Esophagus squamous epithelium (tissue), 5 donors: ENCODE data around the gene BRSK2. TPM values are rescaled to one million over a fixed set of nuclear protein-coding genes. Genes with fewer than 3 reads are reported as not detected.

ENCODE experiments used
- DNase-seq: peaks from one replicate; lab custom pipeline; 2025; lab: John Stamatoyannopoulos, UW
- H3K27ac ChIP-seq, 4 donors: fragments of 200-600 bp; sonication (generic); one replicate each; pipeline ENCODE4 v1.5.1; 2016 to 2019; ENCODE audit warnings: mild to moderate bottlenecking in 1 of 4
- H3K27me3 ChIP-seq, 4 donors: fragments of 200-600 bp; sonication (generic); 1 replicate in 3 of 4; 2 replicates in 1 of 4; pipeline versions ENCODE4 v1.5.1 to v1.6.0; 2017 to 2021; ENCODE audit warnings: antibody characterized with exemption in 1 of 4
- H3K36me3 ChIP-seq, 3 donors: fragments of 200-600 bp; sonication (generic); one replicate each; pipeline ENCODE4 v1.5.1; 2016 to 2019
- H3K4me1 ChIP-seq, 3 donors: fragments of 200-600 bp; sonication (generic); one replicate each; pipeline ENCODE4 v1.5.1; 2017 to 2019
- H3K4me3 ChIP-seq, 4 donors: fragments of 200-600 bp; sonication (generic); 1 replicate in 3 of 4; 2 replicates in 1 of 4; pipeline ENCODE4 v1.5.1; 2016 to 2019; ENCODE audit warnings: mild to moderate bottlenecking in 2 of 4, moderate library complexity in 1 of 4
- H3K9me3 ChIP-seq, 3 donors: fragments of 200-600 bp; sonication (generic); one replicate each; pipeline ENCODE4 v1.5.1; 2016 to 2019
- CTCF ChIP-seq, 6 experiments: fragments of 450-650 bp in 4 of 6; fragments of 200-600 bp in 2 of 6; sonication (generic) in 2 of 6; IDR thresholded peaks; one replicate each; pipeline ENCODE4 v1.5.1; 2016 to 2019; ENCODE audit warnings: antibody characterized with exemption in 6 of 6, mild to moderate bottlenecking in 4 of 6, moderate library complexity in 4 of 6
- POLR2A ChIP-seq, 4 donors: fragments of 450-650 bp; IDR thresholded peaks; one replicate each; pipeline ENCODE4 v1.6.1; 2017; ENCODE audit warnings: antibody characterized with exemption in 4 of 4, mild to moderate bottlenecking in 4 of 4, moderate library complexity in 3 of 4
- WGBS, 2 donors: methylation state at CpG; one replicate each; pipeline ENCODE4 v1.1.5; 2018; 5-methylcytosine and 5-hydroxymethylcytosine counted together
- intact Hi-C: fragments of 100-400 bp; cut with DNase I; formaldehyde crosslinking; loops from one replicate; pipeline ENCODE4 v1.15.0; 2022
- total RNA-seq, 4 donors: library from RNA; depleted of rRNA; stranded (reverse); fragments of >200 nt; gene quantifications; one replicate each; pipeline ENCODE4 v1.1.0, GENCODE V29; 2016
- donor health status: DM: yes; HTN: yes; CAD: no.

Gene BRSK2
- total RNA-seq, 4 donors from 2014 or later = 0.23 to 1.3 (median 0.35) TPM; not detected in 1

GRCh38 chr11:1397862-1398527, 8.3 kb downstream of the BRSK2 start:
- H3K27me3 ChIP-seq = peaks cover 0 to 86% (median 0%) of the 10 kb centered on the region in 4 donors
- WGBS, 2 donors = no CpG with 5 or more reads among the region's 22 CpGs

GRCh38 chr11:1398528-1399235, 8.9 kb downstream of the BRSK2 start:
- intact Hi-C loops = no loop called here
- no peaks in the 10 kb centered on the region for H3K4me1 ChIP-seq
- 73 to 80% methylated on average over 1 to 4 of the region's 23 CpGs for WGBS, 2 donors
- TF ChIP-seq CTCF (IDR thresholded peaks at IDR 0.05) (no peak), POLR2A (IDR thresholded peaks at IDR 0.05) (no peak)
- H3K9me3 ChIP-seq = no peaks in the 10 kb centered on the region
- DNase-seq = no peak
- H3K4me3 ChIP-seq = no peak overlapping the region
- H3K27ac ChIP-seq = no peak overlapping the region
- no peaks in the 10 kb centered on the region for H3K36me3 ChIP-seq
- H3K27me3 ChIP-seq = peaks cover 0 to 85% (median 0%) of the 10 kb centered on the region in 4 donors

More at GRCh38 chr11:1397862-1398527, 8.3 kb downstream of the BRSK2 start:
- no peak overlapping the region for H3K27ac ChIP-seq
- H3K4me1 ChIP-seq = no peaks in the 10 kb centered on the region
- no peaks in the 10 kb centered on the region for H3K9me3 ChIP-seq
- TF ChIP-seq CTCF (IDR thresholded peaks at IDR 0.05) = no peak
- no peak for TF ChIP-seq POLR2A (IDR thresholded peaks at IDR 0.05)
- no peak overlapping the region for H3K4me3 ChIP-seq
- H3K36me3 ChIP-seq = no peaks in the 10 kb centered on the region
- intact Hi-C loops = no loop called here
- no peak for DNase-seq

- 40 to 66% methylated on average over 1 to 11 of the region's 34 CpGs for WGBS, 2 donors
- Histone ChIP-seq H3K27me3 (peaks cover 0 to 91% (median 0%) of the 10 kb centered on the region in 4 donors), H3K27ac (no peak overlapping the region), H3K4me1 (no peaks in the 10 kb centered on the region), H3K9me3 (no peaks in the 10 kb centered on the region), H3K4me3 (no peak overlapping the region), H3K36me3 (no peaks in the 10 kb centered on the region)
- TF ChIP-seq POLR2A (IDR thresholded peaks at IDR 0.05) (no peak), CTCF (IDR thresholded peaks at IDR 0.05) (no peak)
- DNase-seq = no peak
- intact Hi-C loops = no loop called here
Measured at GRCh38 chr11:1399386-1400316, 9.9 kb downstream of the BRSK2 start.

- no peaks in the 10 kb centered on the region for H3K36me3 ChIP-seq
- H3K4me1 ChIP-seq = no peaks in the 10 kb centered on the region
- H3K9me3 ChIP-seq = no peaks in the 10 kb centered on the region
- WGBS, 2 donors = 88% methylated on average over 5 of the region's 30 CpGs; no CpG with 5 or more reads in 1 of the 2 donors
- intact Hi-C loops = no loop called here
- H3K27ac ChIP-seq = no peak overlapping the region
- H3K27me3 ChIP-seq = peaks cover 0 to 92% (median 0%) of the 10 kb centered on the region in 4 donors
- no peak for TF ChIP-seq POLR2A (IDR thresholded peaks at IDR 0.05)
- no peak for TF ChIP-seq CTCF (IDR thresholded peaks at IDR 0.05)
- no peak overlapping the region for H3K4me3 ChIP-seq
- DNase-seq = no peak
Measured at GRCh38 chr11:1400317-1401170, 10.8 kb downstream of the BRSK2 start.
